Hepatocyte (in vitro differentiated cells): ENCODE data around the gene MAP7.

Experiments used
- CTCF ChIP-seq: fragments of 200-600 bp; sonication (generic); IDR thresholded peaks from 2 replicates; pipeline ENCODE4 v1.5.1; 2016; ENCODE audit warnings: antibody characterized with exemption, mild to moderate bottlenecking; ENCODE audit not compliant: poor library complexity
- EZH2 ChIP-seq: fragments of 200-600 bp; sonication (generic); IDR thresholded peaks from 2 replicates; pipeline ENCODE4 v1.6.1; 2016; ENCODE audit warnings: antibody characterized with exemption, mild to moderate bottlenecking, borderline replicate concordance
- EZH2phosphoT487 ChIP-seq: fragments of 200-600 bp; sonication (generic); IDR thresholded peaks from one replicate; pipeline ENCODE4 v1.6.1; 2018; ENCODE audit warnings: antibody characterized with exemption, mild to moderate bottlenecking, low read depth, moderate library complexity; ENCODE audit not compliant: unreplicated experiment, severe bottlenecking

DNA sequence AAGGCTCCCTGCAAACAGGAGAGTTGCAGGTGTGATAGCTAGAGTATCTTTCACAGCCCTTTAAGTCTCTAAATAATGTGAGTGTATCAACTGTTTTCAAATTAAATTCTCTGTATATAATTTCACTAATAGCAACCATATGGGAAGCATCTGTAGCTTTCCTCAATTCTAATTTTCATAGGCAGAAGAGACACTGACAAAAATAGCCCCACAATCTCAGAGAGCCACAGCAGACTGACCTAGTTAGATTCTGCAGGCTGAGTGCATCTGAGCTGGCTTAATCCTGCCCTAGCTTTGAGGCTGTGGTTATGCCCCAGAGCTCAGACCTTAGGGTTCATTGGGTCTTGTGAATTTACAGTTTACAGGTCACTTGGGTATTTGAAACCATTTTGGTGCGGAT is 63.9 kb downstream of the MAP7 start:
- no peak for TF ChIP-seq CTCF
- TF ChIP-seq EZH2phosphoT487, result no peak
- no peak for TF ChIP-seq EZH2
